ENCODE data around the gene UPP2.

UPP2 gene

GRCh38 chr2:158143703-158144360 lies 42.2 kb downstream of the UPP2 start:
- no peak for DNase-seq

DNA sequence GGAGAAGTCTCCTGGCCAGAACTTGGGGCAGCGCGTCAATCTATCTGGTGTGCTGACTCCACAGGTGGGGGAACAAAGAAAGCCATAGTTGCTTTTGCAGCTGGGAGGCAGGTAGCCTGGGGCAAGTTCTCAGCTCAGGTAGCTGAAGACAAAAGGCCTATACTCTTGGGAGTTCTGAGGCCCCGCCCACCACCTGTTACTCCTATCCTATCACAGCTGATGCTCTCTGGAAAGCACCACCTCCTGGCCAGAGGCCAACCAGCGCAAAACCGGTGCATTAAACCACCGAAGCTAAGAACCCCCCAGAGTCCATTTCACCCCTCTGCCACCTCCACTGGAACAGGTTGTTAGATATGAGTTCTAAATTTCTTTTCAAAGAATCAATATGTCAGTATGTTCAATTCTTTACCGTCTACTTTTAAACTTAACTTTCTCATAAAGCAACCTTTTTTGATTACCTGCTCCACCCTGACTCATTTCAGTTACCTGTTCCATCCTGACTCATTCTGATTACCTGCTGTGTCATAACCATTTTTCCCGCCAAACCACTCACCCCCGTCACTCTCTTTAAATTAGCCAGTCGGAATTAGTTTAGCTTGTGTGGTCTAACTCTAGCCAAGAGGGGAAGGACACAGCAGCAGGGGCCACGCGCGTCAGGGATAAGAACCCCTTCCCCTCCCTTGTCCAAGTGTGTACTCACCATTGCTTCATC lies 43.4 kb downstream of the UPP2 start:
- DNase-seq, result no peak

GRCh38 chr2:158153270-158154015 lies 51.8 kb downstream of the UPP2 start:
- no peak for DNase-seq

DNA sequence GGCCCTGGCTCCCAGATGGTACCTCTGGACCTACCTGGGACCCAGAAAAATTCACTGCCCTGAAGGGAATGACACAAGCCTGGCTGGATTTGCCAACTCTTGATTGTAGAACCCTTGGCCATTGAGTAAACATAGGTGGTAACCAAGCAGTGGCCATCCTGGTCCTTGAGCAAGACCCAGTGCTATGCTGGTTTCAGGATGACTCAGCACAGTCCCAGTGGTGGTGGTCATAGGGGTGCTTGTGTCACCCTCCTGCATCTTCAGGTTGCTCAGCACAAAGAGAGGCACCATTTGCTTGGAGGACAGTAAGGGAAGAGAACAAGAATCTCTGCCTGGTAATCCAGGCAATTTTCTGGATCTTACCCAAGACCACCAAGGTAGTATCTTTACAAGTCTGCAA lies 52.9 kb downstream of the UPP2 start:
- DNase-seq, result no peak

DNA sequence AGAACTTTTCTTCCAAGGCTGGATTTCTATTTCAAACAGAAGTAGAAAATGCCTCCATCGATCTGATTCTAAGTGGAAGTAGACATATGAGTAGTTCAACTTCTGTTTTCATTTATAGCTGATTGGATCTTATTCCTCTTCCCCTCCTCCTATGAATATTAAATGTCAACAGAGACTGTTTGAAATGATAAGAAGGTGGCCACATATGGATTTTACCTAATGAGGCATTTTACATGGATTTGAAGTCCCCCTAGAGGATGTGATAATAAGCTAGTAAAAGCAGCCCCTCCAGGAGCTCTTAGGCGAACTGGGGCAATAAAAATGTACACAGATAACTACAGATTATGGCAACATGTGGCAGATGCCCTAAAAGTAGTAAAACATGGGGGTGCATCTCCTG lies 71.0 kb downstream of the UPP2 start:
- peak; percentile 17 for DNase-seq

- DNase-seq, result no peak
Measured at GRCh38 chr2:158174495-158174894, 72.8 kb downstream of the UPP2 start.

- DNase-seq, result no peak
Measured at GRCh38 chr2:158174956-158175355, 73.3 kb downstream of the UPP2 start.

- DNase-seq, result no peak
Measured at GRCh38 chr2:158178646-158179045, 77.0 kb downstream of the UPP2 start.

GRCh38 chr2:158179660-158180059 lies 78.0 kb downstream of the UPP2 start:
- DNase-seq, result no peak

DNA sequence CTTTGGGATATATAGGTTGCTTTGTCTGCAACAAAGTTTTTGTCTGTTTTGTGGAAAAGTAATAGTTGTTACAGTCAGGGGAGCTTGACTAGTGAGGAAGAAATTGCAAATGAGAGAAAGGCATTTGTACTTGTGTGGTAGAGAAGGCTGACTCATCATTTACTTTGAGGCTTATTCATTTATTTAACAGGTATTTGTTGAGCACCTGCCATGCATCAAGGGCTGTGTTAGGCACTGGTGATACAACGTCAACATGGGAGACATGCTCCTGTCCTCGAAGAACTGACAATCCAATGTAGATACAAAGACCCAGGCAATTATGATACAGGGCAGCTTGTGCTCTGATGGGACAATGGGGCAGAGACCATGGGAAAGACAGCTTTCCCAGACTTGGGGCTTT lies 79.5 kb downstream of the UPP2 start:
- no peak for DNase-seq

DNA sequence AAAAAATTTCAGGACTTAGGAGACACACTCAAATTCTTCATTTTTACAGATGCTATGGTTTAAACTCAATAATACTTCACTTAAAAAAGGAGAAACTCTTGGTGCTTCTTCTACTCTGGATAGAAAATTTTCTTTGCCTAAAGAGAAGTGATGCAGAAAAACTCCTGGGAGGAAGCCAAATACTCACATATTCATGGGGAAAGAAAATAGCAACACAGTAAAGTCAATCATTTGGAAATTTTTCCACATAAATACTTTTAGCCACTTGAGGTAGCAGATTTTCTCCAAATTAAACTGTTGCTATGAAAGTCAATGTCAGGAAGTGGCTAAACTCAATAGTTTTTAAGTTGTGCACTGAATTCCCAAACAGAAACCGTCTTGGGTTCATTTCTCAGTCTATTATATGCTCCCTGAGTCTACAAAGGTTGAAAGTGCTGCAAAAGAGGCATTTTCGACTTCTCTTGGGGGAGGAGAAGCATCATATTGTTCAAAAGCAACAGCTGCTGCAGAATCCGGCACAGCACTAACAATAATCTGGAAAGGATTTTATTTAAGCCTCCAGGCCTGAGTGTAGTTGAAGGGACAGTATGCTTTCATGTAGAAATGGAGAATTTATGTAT lies 81.1 kb downstream of the UPP2 start:
- no peak for DNase-seq

DNA sequence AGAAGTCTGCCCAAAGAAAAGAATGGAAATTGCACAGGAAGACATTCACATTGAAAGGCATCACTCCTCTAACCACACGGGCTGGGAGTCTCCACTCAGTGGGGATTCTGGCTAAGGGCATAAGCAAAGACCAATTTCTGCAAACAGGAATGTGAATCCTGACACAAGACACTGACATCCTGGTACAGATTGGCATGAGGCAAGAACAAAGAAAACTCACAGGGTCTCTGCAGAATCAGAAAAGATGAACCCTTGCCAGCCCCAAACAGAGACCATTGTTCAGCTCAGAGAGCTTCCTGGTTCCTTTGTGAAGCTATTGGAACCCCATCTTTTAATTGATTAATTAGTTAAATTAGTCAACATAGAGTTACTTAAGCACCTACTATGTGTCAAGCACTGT lies 82.3 kb downstream of the UPP2 start:
- DNase-seq, result no peak

- no peak for DNase-seq
Measured at GRCh38 chr2:158184556-158185343, 83.1 kb downstream of the UPP2 start.
